ACC112 (cell line): ENCODE data around the gene PIN1.
A peak's percentile ranks its signal among the peaks of the same experiment; 100 is the strongest.
"Not testable (repeated sequence)": the region's sequence is repeated elsewhere in the genome, so short reads cannot be mapped to it uniquely, and the experiment has no call there.

Experiments used
- H2AFZ ChIP-seq: fragments of 200-600 bp; sonication (generic); one replicate; pipeline ENCODE4 v1.6.0; 2017; ENCODE audit warnings: antibody characterized with exemption, low read length; ENCODE audit not compliant: unreplicated experiment
- H3K27ac ChIP-seq: fragments of 200-600 bp; sonication (generic); 2 replicates; pipeline ENCODE4 v1.5.1; 2014; ENCODE audit warnings: low read depth, mild to moderate bottlenecking, antibody characterized with exemption, low read length, moderate library complexity
- H3K27me3 ChIP-seq: fragments of 200-600 bp; sonication (generic); 2 replicates; pipeline ENCODE4 v1.6.1; 2014; ENCODE audit warnings: mild to moderate bottlenecking, antibody characterized with exemption, low read length, moderate library complexity, mixed read lengths; ENCODE audit not compliant: insufficient read depth
- H3K36me3 ChIP-seq: fragments of 200-600 bp; sonication (generic); 2 replicates; pipeline ENCODE4 v1.6.1; 2016; ENCODE audit warnings: mild to moderate bottlenecking, antibody characterized with exemption, low read length, moderate library complexity, mixed read lengths; ENCODE audit not compliant: insufficient read depth
- H3K4me1 ChIP-seq: fragments of 200-600 bp; sonication (generic); one replicate; pipeline ENCODE4 v1.6.1; 2016; ENCODE audit warnings: low read length, mixed read lengths; ENCODE audit not compliant: insufficient read depth, unreplicated experiment, control insufficient read depth
- H3K4me3 ChIP-seq: fragments of 200-600 bp; sonication (generic); 2 replicates; pipeline ENCODE4 v1.5.1; 2014; ENCODE audit warnings: mild to moderate bottlenecking, low read depth, low read length
- H3K79me2 ChIP-seq: fragments of 200-600 bp; sonication (generic); one replicate; pipeline ENCODE4 v1.6.0; 2016; ENCODE audit warnings: low read length; ENCODE audit not compliant: control insufficient read depth, unreplicated experiment, insufficient read depth

The PIN1 gene

GRCh38 chr19:9818734-9819595 lies 16.2 kb upstream of the PIN1 start, which contains the start of gene FBXL12:
Gene FBXL12 (minus strand): TSS chr19:9819079. CDS start chr19:9818813, 266 bp downstream.
- Histone ChIP-seq H3K27ac (peak within 1 kb of the TSS; percentile 88), H3K4me3 (peak within 1 kb of the TSS; percentile 94)

GRCh38 chr19:9819596-9819909 lies 15.6 kb upstream of the PIN1 start:
- Histone ChIP-seq H2AFZ (no peak overlapping the region), H3K27ac (peak overlapping the region; percentile 34; the same call in 1 of the 2 replicates), H3K4me3 (peak overlapping the region; percentile 62), H3K36me3 (peaks cover 5% of the 10 kb centered on the region; the same call in 1 of the 2 replicates), H3K4me1 (peaks cover 14% of the 10 kb centered on the region), H3K27me3 (no peaks in the 10 kb centered on the region), H3K79me2 (peaks cover 27% of the 10 kb centered on the region)

More at GRCh38 chr19:9818734-9819595, 16.2 kb upstream of the PIN1 start, which contains the start of gene FBXL12:
- Histone ChIP-seq H3K36me3 (peaks cover 5% of the 10 kb centered on the region; the same call in 1 of the 2 replicates), H3K4me1 (peaks cover 14% of the 10 kb centered on the region), H2AFZ (peak within 1 kb of the TSS; percentile 77), H3K79me2 (peaks cover 27% of the 10 kb centered on the region), H3K27me3 (no peaks in the 10 kb centered on the region)

GRCh38 chr19:9820034-9820433 lies 15.1 kb upstream of the PIN1 start:
- H3K27ac ChIP-seq: peak overlapping the region; percentile 34; the same call in 1 of the 2 replicates
- not testable (repeated sequence) for H3K36me3 ChIP-seq, H3K27me3 ChIP-seq, H2AFZ ChIP-seq
- H3K4me3 ChIP-seq: peak overlapping the region; percentile 62; the same call in 1 of the 2 replicates
- H3K4me1 ChIP-seq: peaks cover 14% of the 10 kb centered on the region
- H3K79me2 ChIP-seq: peaks cover 27% of the 10 kb centered on the region

- Histone ChIP-seq H3K4me3 (no peak overlapping the region), H3K79me2 (peaks cover 28% of the 10 kb centered on the region), H3K27ac (no peak overlapping the region), H3K27me3 (no peaks in the 10 kb centered on the region), H3K36me3 (no peaks in the 10 kb centered on the region), H3K4me1 (peaks cover 6% of the 10 kb centered on the region), H2AFZ (no peak overlapping the region)
These were observed 11.3 kb upstream of the PIN1 start for GRCh38 chr19:9823816-9824215.

GRCh38 chr19:9827289-9828238 lies 7.6 kb upstream of the PIN1 start, which contains the start of gene UBL5:
Gene UBL5 (plus strand): TSS chr19:9827918. CDS start chr19:9828338, 420 bp downstream.
- peak within 1 kb of the TSS; percentile 87 for H2AFZ ChIP-seq
- no peaks in the 10 kb centered on the region for H3K36me3 ChIP-seq
- H3K4me1 ChIP-seq: peaks cover 3% of the 10 kb centered on the region
- no peak within 1 kb of the TSS for H3K27ac ChIP-seq
- H3K27me3 ChIP-seq: no peaks in the 10 kb centered on the region
- peak within 1 kb of the TSS; percentile 99 for H3K4me3 ChIP-seq
- peaks cover 34% of the 10 kb centered on the region for H3K79me2 ChIP-seq

- Histone ChIP-seq H3K27ac (no peak overlapping the region), H3K79me2 (peaks cover 34% of the 10 kb centered on the region), H3K4me1 (peaks cover 3% of the 10 kb centered on the region), H3K27me3 (no peaks in the 10 kb centered on the region), H3K36me3 (no peaks in the 10 kb centered on the region), H2AFZ (no peak overlapping the region), H3K4me3 (peak overlapping the region; percentile 99)
These were observed 6.5 kb upstream of the PIN1 start for GRCh38 chr19:9828551-9829063.

GRCh38 chr19:9834307-9834725 lies 802 bp upstream of the PIN1 start:
- peak overlapping the region; percentile 84 for H3K4me3 ChIP-seq
- no peak overlapping the region for H2AFZ ChIP-seq
- peaks cover 4% of the 10 kb centered on the region for H3K4me1 ChIP-seq
- H3K79me2 ChIP-seq: peaks cover 19% of the 10 kb centered on the region
- no peak overlapping the region for H3K27ac ChIP-seq
- H3K36me3 ChIP-seq: peaks cover under 1% of the 10 kb centered on the region; the same call in 1 of the 2 replicates
- H3K27me3 ChIP-seq: no peaks in the 10 kb centered on the region

- Histone ChIP-seq H3K4me1 (peaks cover 4% of the 10 kb centered on the region), H3K36me3 (peaks cover 3% of the 10 kb centered on the region; the same call in 1 of the 2 replicates), H3K27me3 (no peaks in the 10 kb centered on the region), H2AFZ (no peak overlapping the region), H3K27ac (no peak overlapping the region), H3K4me3 (peak overlapping the region; percentile 84), H3K79me2 (peaks cover 15% of the 10 kb centered on the region)
These were observed 410 bp downstream of the PIN1 start for GRCh38 chr19:9835507-9835949.

GRCh38 chr19:9836021-9836420 lies 903 bp downstream of the PIN1 start:
- peaks cover 3% of the 10 kb centered on the region; the same call in 1 of the 2 replicates for H3K36me3 ChIP-seq
- H3K79me2 ChIP-seq: peaks cover 15% of the 10 kb centered on the region
- no peaks in the 10 kb centered on the region for H3K27me3 ChIP-seq
- H3K27ac ChIP-seq: no peak overlapping the region
- H2AFZ ChIP-seq: no peak overlapping the region
- peaks cover 4% of the 10 kb centered on the region for H3K4me1 ChIP-seq
- peak overlapping the region; percentile 84 for H3K4me3 ChIP-seq

- Histone ChIP-seq H3K79me2 (peaks cover 18% of the 10 kb centered on the region), H3K4me3 (no peak overlapping the region), H2AFZ (no peak overlapping the region), H3K4me1 (peaks cover 4% of the 10 kb centered on the region), H3K36me3 (peaks cover 3% of the 10 kb centered on the region; the same call in 1 of the 2 replicates), H3K27ac (no peak overlapping the region), H3K27me3 (no peaks in the 10 kb centered on the region)
These were observed 3.2 kb downstream of the PIN1 start for GRCh38 chr19:9838324-9838723.
